GM19467 (cell line): Measurements from ENCODE around the gene HMGCLL1.
A peak's percentile ranks its signal among the peaks of the same experiment; 100 is the strongest.

Source experiments
- ATAC-seq: cut with Tn5 transposase; IDR thresholded peaks from one replicate; pipeline ENCODE4 v1.9.1; 2021; ENCODE audit warnings: mild to moderate bottlenecking, moderate library complexity; ENCODE audit not compliant: unreplicated experiment

Gene HMGCLL1

DNA sequence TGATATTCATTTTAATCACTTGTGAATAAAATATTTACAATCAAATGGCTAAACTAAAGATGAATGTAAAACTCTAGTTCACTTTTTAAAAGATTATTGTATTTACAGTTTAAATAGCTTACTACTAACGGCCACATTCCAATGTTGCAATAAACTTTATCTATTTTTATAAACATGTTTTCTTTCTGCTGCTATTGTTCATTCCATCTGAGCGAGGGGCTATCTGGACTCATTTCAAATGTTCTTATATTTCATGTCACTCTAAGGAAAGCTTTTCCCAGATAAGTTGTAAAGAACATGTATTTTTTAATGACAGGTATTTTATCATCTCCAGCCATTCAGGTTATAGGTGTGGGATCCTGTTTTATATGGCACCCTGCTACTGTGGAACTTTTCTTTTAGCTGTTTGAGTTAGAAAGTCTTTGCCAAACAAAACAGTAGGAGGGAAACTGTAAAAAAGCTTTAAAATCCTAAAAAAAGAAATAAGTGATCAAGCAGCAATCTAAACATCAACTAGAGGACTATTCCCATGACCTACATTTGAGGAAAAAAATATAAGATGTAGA is 42.5 kb downstream of the HMGCLL1 start:
- ATAC-seq = no peak

DNA sequence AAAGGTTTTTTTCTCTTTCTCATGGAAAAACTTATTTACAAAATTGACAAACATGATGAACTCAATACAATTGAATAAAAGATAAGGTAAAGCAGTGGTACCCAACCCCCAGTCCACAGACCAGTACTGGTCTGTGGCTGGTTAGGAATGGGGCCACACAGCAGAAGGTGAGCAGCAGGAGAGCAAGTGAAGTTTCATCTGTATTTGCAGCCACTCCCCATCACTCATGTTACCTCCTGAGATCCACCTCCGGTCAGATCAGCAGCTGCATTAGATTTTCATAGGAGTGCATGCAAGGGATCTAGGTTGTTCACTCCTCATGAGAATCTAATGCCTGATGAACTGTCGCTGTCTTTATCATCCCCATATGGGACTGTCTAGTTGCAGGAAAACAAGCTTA is 47.5 kb downstream of the HMGCLL1 start:
- no peak for ATAC-seq

DNA sequence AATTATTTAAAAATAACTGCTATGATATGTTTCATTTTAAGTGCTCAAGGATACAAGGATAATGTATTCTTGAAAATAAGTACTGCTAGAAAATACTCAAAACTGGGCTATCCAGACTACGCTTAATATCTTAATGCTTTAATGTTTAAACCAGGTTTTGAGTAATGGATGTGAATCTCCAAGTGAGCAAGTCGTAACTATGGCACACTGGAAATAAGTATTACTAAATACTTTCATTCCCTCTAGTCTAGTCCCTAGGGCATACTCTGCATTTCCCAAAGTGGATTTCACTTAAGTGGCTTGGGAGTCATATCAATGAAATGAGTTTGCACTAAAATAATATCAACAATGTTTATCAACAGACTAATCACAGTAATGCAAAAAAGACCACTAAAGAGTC is 48.1 kb downstream of the HMGCLL1 start:
- no peak for ATAC-seq

GRCh38 chr6:55528624-55529023 is 50.4 kb downstream of the HMGCLL1 start:
- peak; percentile 86 for ATAC-seq

- no peak for ATAC-seq
Observed at GRCh38 chr6:55524441-55524840, 54.6 kb downstream of the HMGCLL1 start.

- ATAC-seq = no peak
Observed at GRCh38 chr6:55518529-55519060, 60.4 kb downstream of the HMGCLL1 start.

DNA sequence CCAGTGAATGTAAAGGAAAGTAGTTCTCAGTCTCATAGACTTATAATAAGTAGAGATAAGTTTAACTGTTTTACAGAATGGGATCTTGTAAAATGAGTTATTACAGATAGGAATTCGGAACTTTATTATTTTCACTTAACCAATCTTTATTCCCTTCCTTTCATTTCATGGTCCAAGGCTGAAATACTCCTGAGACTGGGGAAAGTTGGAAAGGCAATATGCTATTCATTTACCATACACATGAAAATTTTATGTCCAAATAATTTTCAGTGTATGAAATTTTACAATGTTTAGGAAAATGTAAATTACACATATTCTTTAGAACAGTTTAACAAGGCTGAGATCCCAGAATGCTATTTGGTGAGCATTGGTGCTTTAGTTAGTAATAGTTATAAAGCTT is 62.3 kb downstream of the HMGCLL1 start:
- ATAC-seq = no peak

GRCh38 chr6:55512904-55513303 is 66.1 kb downstream of the HMGCLL1 start:
- ATAC-seq = no peak

DNA sequence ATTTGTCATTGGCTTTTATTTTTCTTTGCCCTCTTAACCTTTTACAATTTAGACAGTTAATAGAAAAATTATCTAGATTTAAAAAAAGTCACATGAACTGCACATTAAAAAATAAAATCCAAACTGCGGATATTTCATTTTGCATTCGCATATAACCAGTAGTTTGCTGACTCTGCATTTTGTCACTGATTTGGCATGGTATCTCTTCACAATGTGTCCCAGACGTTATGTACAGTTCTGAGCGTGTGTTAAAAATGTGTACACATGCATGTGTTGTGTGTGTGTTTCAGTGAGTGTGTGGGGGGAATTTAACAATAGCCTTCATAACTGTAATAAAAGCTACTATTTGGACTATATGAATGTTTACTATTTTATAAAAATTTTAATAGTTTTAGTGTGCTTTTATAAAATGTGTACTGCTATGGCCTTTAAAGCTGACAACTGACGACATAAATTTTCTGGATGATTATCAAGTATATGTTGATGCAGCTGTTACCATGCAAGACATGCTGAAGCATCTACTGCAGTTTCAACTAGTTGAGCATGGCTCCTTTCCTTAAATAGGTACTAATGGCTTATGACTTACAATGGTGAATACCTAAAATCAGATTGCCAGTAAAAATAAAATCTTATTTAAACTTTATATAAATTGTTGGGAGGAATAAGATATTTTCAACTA is 67.7 kb downstream of the HMGCLL1 start:
- ATAC-seq = no peak

- no peak for ATAC-seq
Observed at GRCh38 chr6:55499591-55499990, 79.4 kb downstream of the HMGCLL1 start.

GRCh38 chr6:55497694-55498093 is 81.3 kb downstream of the HMGCLL1 start:
- ATAC-seq = no peak

GRCh38 chr6:55496201-55496600 is 82.8 kb downstream of the HMGCLL1 start:
- ATAC-seq = no peak

DNA sequence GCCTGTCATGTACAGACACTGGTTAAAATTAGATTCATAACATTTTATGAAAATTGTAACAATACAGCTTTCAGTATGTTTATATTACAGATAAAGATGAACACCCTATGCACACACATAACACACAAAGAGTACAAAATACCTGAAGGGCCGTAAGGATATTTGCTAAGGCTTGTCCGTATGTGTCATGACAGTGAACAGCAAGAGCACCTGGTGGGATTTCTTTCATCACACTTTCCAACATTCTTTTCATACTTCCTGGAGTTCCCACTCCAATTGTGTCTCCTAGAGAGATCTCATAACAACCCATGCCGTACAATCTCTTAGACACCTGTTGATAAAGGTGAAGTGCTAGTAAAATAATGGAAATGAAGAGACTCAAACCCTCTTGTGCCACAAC is 83.7 kb downstream of the HMGCLL1 start:
- no peak for ATAC-seq

DNA sequence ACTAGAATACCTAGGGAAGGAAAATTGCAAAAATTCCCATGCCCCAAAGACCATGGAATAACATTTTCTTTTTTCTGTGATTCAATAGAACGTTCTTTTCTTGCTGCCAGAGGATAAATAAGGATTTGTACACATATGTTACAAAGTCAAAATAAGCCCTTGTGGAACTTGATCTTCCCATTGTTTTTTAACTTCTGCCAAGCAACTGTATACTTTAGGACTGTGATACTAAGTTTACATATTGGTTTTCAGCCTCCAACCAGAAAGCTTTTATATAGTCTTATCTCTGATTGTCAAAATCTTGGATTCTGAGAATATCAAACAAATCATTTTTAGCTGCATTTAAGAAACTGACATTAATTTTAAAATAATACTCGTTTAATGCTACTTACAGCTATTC is 84.6 kb downstream of the HMGCLL1 start:
- ATAC-seq = no peak

GRCh38 chr6:55492259-55492658 is 86.7 kb downstream of the HMGCLL1 start:
- no peak for ATAC-seq

DNA sequence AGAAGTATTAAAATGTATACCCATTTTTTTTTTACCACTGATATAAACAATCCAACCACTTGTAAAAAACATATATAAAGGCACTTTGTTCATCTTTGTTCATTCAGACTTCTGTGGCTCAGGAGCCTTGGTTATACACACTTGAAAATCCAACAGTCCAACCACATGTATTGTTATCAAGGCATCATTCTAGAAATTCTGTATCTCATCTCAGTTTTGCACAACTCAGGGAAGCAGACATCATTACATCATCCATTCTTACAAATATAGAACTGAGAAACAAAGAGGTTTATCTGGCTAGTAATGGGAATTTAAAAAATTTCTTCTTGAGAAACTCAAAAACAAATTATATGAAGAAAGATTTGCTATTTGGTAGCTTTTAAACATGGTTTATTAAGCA is 88.1 kb downstream of the HMGCLL1 start:
- ATAC-seq = no peak

- ATAC-seq = no peak
Observed at GRCh38 chr6:55474382-55474781, 104.6 kb downstream of the HMGCLL1 start.

DNA sequence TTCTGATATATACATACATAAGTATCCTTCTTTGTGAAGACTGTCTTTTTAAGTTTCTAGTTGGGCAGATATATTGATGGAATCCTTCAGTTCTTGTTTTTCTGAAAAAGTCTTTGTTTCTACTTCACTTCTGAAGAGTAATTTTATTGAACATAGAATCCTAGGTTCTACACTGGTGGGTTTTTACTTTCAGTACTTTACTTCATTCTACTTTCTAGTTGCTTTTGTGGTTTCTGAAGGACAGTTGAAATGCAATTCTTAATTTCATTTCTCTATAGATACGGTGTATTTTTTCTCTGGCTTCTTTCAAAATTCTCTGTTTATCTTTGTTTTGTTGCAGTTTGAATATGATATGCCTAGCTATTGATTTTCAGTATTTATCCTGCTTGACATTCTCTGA is 105.3 kb downstream of the HMGCLL1 start:
- no peak for ATAC-seq

- ATAC-seq = no peak
Observed at GRCh38 chr6:55469951-55470366, 109.0 kb downstream of the HMGCLL1 start.

- ATAC-seq = no peak
Observed at GRCh38 chr6:55456016-55456415, 123.0 kb downstream of the HMGCLL1 start.

- ATAC-seq = no peak
Observed at GRCh38 chr6:55450005-55450404, 129.0 kb downstream of the HMGCLL1 start.

GRCh38 chr6:55449225-55449624 is 129.8 kb downstream of the HMGCLL1 start:
- ATAC-seq = no peak

DNA sequence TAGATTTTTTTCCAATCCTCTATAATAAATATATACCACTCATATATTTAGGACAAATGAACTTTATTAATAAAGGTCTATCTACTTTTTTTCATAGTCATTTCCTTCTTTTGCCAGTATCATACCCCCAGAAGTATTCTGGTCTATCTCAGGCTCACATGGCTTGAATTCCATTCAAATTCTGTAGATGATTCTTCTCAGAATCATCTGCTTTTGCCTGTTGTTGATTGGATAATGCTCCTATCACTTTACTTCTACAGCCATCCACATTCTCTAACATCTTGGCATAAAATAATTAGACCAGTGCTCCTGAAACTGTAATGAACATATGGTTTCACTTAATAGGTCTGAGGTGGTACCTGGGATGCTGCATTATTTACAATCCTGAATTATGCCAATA is 130.5 kb downstream of the HMGCLL1 start:
- no peak for ATAC-seq
